MG63 (cell line): ENCODE results near the gene UBR4. TPM values are rescaled to one million over a fixed set of nuclear protein-coding genes. Genes with fewer than 3 reads are reported as not detected.

Experiments
- DNase-seq: peaks from one replicate; pipeline ENCODE4 v3.0.0-alpha.2; 2020
- H3K27me3 ChIP-seq: fragments of 250-450 bp; sonication (Bioruptor Pico); 2 replicates; pipeline ENCODE4 v1.5.1; 2020; ENCODE audit warnings: mild to moderate bottlenecking, moderate library complexity
- H3K36me3 ChIP-seq: fragments of 250-450 bp; sonication (Bioruptor Pico); 2 replicates; pipeline ENCODE4 v1.5.1; 2020; ENCODE audit warnings: mild to moderate bottlenecking, moderate library complexity
- H3K4me3 ChIP-seq: fragments of 250-450 bp; sonication (Bioruptor Pico); 2 replicates; pipeline ENCODE4 v1.5.1; 2020; ENCODE audit warnings: mild to moderate bottlenecking, moderate library complexity
- H3K9me3 ChIP-seq: fragments of 250-450 bp; sonication (Bioruptor Pico); 2 replicates; pipeline ENCODE4 v1.5.1; 2020; ENCODE audit warnings: mild to moderate bottlenecking, moderate library complexity
- total RNA-seq: library from RNA; depleted of rRNA; stranded (reverse); fragments of >200 nt; shearing (Covaris generic); gene quantifications from 2 replicates; pipeline ENCODE4 v1.2.3, GENCODE V29; 2014; ENCODE audit warnings: low replicate concordance

The UBR4 gene
- total RNA-seq, 1 experiment from 2014 or later = 35.0 TPM

DNA sequence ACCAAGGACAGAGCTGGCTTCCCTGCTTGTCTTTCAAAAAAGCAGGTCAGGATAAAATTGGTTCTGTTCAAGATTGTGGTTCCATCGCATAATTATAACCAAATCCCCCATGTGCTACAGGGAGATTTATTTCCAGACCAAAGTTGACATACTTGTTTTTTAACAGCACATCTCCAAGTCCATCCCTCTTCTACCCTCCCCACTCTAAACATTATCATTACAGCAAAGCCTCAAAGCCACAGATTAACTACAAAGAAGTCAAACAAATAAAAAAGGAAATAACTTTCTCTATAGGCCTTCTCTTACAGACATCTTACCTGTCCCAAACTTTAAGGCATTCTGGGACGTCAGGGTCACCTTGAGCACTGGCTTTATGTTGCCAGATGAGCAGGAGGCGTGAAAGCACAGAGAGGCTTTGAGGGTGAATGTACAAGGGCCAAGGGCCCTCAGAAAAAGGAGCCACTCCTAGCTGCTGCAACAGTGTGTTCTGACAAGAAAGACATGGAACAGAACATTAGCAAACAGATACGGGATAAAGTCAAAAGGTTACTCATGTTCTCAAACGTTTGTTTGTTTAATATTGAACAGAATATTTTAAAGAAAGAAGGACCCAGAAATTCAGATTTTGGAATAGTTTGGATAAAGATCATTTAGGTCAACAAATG is 31.2 kb downstream of the UBR4 start:
- Histone ChIP-seq H3K4me3 (no peak overlapping the region), H3K36me3 (peaks cover 80% of the 10 kb centered on the region), H3K9me3 (no peaks in the 10 kb centered on the region), H3K27me3 (no peaks in the 10 kb centered on the region)
- DNase-seq = no peak

DNA sequence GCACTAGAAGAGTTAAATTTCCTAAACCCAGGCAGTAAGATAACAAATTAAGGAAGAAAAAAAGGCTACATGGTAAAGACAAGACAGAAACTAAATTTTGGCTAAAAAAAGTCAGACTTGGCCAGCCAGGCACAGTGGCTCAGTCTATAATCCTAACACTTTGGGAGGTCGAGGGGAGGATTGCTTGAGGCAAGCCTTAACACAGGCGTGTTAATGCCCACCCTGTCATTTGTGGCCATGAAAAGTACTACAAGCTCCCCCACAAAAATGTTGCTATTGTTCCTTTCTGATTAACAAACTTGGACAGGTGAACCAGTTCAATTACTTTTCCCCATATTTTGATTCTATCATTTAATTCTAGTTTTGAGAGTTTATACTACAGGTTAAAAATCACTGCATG is 32.3 kb downstream of the UBR4 start:
- H3K27me3 ChIP-seq = no peaks in the 10 kb centered on the region
- DNase-seq = no peak
- H3K36me3 ChIP-seq = peaks cover 80% of the 10 kb centered on the region
- no peak overlapping the region for H3K4me3 ChIP-seq
- no peaks in the 10 kb centered on the region for H3K9me3 ChIP-seq

DNA sequence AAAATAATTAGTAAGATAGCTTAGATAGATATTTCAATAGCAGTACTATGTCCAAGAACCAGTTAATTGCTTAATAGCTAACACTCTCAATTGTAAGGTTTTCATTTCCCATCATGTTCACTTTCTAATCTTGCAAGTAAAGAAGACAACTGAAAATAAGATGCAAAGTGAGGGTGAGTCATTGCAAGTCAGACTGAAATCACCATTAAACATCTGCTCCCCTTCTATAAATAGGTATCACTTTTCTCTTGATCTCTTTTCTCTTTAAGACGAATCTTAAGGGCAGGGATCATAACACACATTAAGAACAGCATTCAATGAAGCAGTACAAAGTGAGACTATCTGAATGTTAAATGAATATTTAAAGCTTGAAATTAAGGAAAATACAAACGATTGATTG is 40.4 kb downstream of the UBR4 start:
- H3K4me3 ChIP-seq = no peak overlapping the region
- no peaks in the 10 kb centered on the region for H3K27me3 ChIP-seq
- no peaks in the 10 kb centered on the region for H3K9me3 ChIP-seq
- DNase-seq = no peak
- H3K36me3 ChIP-seq = peaks cover 94% of the 10 kb centered on the region

DNA sequence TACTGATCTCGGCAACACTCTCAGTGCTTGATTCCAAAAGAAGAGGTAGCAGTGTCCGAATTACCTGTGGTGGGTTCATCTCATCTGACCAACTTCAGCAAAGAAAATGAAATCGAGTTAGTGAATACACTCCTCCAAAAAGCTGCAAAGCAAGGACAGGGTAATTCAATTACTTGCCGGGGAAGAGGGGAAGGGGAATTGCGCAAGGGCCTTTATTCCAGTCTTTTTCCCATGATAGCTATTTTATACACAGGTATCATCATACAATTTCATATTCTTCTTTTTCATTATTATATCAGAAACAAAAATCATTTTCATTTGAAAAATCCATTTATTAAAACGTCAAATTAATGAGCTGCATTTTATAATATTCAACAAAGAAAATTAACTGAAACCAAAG is 42.9 kb downstream of the UBR4 start:
- DNase-seq = no peak
- H3K9me3 ChIP-seq = no peaks in the 10 kb centered on the region
- no peak overlapping the region for H3K4me3 ChIP-seq
- H3K36me3 ChIP-seq = peaks cover 93% of the 10 kb centered on the region
- no peaks in the 10 kb centered on the region for H3K27me3 ChIP-seq

DNA sequence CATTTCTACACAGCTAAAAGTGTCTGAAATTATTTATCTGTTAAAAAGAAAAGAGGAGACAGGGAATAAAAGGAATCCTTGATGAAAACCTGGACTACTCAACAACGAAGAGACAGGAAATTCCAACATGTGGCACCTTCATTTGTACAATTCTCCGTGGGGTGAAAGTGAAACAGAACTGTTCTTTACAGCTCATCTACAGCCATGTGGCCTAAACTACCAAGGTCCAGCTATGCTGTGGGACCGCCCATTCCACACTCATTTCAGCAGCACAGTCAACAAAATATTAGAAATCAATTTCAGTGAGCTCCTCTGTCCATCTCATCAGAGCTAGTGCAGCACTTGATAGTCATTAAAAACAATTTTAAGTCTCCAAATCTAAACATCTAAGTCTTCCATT is 44.0 kb downstream of the UBR4 start:
- Histone ChIP-seq H3K9me3 (no peaks in the 10 kb centered on the region), H3K36me3 (peaks cover 95% of the 10 kb centered on the region), H3K27me3 (no peaks in the 10 kb centered on the region), H3K4me3 (no peak overlapping the region)
- no peak for DNase-seq

DNA sequence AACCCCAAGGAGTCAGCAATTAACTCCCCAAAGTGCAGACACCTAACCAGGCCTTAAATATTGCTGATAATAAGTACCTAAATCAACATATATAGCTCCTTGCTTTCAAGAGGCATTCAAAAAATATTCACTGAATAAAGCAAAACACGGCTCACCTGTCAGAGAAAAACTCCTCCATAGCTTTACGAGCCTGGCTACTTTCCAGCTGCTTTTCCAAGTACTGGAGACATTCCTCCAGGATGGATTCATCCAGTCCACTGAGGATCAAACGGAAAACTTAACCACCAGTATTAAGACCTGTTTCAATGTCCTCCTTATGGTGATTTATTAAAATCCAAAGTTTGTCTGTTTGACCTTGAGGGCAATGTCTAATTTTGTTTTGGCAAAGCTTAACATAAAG is 44.6 kb downstream of the UBR4 start:
- Histone ChIP-seq H3K4me3 (no peak overlapping the region), H3K27me3 (no peaks in the 10 kb centered on the region), H3K9me3 (no peaks in the 10 kb centered on the region), H3K36me3 (peaks cover 95% of the 10 kb centered on the region)
- no peak for DNase-seq

DNA sequence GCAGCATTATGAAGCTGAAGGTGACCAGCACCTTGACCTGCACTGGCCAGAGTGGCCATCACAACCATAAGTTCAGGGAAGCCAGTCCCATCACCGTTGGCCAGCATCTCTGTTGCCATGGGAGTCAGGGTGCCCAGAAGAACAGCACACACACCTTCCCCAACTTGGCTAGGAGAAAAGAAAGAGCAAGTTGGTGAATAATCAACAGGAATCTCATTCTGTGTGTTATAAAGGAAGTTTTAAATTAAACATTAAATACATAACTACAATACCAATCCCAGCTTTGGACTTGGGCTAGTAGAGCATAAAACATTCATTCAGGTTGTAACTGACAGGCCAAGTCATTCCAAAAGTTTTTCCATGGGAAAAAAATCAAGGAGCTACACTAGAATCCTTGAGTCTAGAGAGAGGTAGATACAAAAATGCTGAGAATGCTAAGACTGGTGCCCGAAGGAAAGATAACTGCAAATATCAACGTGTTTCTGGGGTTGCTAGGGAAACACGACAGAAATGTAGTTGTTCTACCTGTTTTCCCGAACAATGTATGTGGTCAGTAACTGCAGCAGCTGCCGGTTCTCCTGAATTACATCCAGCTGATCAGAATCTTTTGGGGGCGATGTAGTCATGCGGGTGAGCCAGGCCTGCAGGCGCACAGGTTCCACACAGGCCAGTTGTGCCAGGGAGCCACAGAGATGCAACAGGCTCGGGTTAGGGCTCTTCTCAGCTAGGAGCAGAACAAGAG is 45.6 kb downstream of the UBR4 start:
- DNase-seq = no peak
- H3K9me3 ChIP-seq = no peaks in the 10 kb centered on the region
- peaks cover 95% of the 10 kb centered on the region for H3K36me3 ChIP-seq
- no peak overlapping the region for H3K4me3 ChIP-seq
- H3K27me3 ChIP-seq = no peaks in the 10 kb centered on the region

DNA sequence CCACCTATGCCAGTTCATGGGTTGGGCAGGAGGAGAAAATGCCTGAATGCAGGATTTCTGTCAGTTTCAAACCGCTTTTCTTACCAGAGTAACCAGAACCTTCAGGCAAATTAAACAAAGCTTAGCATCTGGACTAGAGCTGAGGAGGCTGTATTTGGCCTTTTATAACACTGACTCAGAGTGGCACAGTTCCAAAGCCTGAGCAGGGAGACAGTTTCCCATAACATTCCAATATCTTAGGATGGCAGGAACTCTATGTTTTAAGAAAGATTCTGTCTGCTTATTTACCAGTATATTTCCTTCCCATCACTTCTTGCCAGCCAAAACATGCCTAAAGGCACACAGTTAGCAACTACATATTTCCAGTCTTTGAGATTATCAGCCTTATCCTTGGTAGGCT is 46.8 kb downstream of the UBR4 start:
- DNase-seq = peak; percentile 75
- no peaks in the 10 kb centered on the region for H3K9me3 ChIP-seq
- peaks cover 96% of the 10 kb centered on the region for H3K36me3 ChIP-seq
- H3K27me3 ChIP-seq = no peaks in the 10 kb centered on the region
- H3K4me3 ChIP-seq = no peak overlapping the region

DNA sequence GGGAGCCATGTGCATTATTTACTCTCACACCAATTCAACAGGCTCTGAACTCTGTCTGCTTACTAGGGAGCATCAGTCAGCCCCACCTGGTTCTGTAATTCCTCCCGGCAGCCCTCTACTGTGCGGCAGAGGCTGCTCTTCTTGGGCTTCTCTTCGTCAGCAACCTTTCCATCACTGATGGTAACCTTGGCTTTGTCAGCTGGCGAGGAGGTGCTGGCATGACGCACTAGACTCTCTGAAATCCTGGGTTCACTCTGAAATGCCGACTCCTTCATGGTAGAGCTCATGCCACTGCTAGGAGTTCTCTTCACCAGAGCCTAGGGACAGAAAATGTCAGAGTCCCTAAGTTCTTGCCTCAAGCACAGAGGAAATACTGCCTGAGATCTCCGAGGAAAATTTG is 49.2 kb downstream of the UBR4 start:
- Histone ChIP-seq H3K27me3 (no peaks in the 10 kb centered on the region), H3K36me3 (peaks cover 98% of the 10 kb centered on the region), H3K4me3 (no peak overlapping the region), H3K9me3 (no peaks in the 10 kb centered on the region)
- no peak for DNase-seq

DNA sequence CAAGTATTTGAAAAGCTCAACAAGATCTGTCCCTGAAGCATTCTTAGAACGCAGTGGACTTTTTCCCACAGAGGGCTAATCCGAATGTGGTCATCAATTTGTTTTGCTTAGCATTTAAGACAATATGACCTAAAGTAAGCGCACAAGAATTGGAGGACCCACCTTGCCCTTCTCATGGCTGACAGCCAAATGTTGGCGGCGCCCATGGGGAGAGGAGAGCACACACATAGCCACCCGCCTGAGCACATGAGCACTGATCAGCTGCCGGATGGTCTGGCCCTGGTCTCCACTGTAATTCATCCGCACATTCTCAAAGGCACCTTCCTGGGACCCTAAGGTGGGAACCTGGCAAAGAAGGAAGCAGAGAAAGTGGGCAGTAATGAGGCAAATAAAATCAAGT is 52.4 kb downstream of the UBR4 start:
- H3K36me3 ChIP-seq = peaks cover 100% of the 10 kb centered on the region
- no peak for DNase-seq
- no peak overlapping the region for H3K4me3 ChIP-seq
- H3K9me3 ChIP-seq = no peaks in the 10 kb centered on the region
- H3K27me3 ChIP-seq = no peaks in the 10 kb centered on the region

DNA sequence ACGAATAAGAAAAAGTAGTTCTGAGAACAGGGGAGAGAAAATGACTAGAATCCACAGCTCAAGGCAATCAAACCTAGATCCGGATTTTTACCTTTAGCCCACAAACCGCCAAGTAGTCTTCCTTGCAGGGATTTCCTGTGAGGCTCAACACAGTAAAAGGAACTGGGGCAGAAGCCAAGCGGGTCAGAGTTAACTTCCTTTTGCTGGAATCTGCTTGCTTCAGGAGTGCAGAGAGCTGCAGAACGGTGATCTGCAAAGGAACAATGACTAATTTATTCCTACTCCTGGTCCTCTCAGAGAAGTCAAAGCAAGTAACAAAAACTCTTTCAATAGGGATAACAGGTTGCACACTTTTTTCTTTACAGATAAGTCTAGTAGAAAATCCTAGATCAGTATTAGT is 53.4 kb downstream of the UBR4 start:
- Histone ChIP-seq H3K36me3 (peaks cover 100% of the 10 kb centered on the region), H3K9me3 (no peaks in the 10 kb centered on the region), H3K27me3 (no peaks in the 10 kb centered on the region), H3K4me3 (no peak overlapping the region)
- DNase-seq = peak; percentile 37

DNA sequence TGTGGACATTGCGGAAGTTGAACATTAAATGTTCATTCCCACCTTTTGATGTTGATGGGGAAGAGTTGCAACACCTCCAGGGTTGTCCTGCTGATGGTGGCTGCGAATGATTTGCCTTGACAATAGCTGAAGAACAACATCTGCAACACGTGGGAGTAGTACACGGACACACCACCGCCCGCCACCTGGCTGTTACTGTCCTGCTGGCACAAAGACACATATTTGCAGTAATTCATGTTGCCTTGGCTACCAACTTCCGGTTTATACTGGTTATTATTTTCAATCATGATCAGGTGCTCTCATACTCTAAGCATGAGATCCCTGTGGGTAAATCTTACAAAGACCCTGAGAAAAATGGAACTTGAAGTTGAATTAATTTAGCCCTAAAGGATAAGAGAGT is 55.2 kb downstream of the UBR4 start:
- no peaks in the 10 kb centered on the region for H3K9me3 ChIP-seq
- H3K27me3 ChIP-seq = no peaks in the 10 kb centered on the region
- no peak for DNase-seq
- no peak overlapping the region for H3K4me3 ChIP-seq
- H3K36me3 ChIP-seq = peaks cover 100% of the 10 kb centered on the region

DNA sequence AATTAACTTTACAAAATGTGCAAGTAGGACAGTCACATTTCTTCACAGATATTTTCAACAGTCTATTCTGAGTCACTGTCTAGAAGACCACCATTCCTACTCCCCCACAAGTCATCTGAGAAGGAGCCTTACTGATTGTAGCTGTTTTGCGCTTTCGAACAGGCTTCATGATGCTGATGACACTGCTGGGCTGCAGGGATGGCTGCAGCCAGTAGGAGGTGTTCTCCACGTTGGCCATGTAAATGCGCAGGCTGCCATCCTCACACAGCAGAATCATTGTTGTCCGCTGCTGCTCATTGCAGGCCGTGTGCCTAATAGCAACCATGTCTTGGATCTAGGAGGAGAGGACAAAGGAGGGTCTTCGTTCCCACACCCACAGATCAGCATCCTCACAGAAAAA is 56.9 kb downstream of the UBR4 start:
- DNase-seq = no peak
- Histone ChIP-seq H3K36me3 (peaks cover 100% of the 10 kb centered on the region), H3K4me3 (no peak overlapping the region), H3K9me3 (no peaks in the 10 kb centered on the region), H3K27me3 (no peaks in the 10 kb centered on the region)

DNA sequence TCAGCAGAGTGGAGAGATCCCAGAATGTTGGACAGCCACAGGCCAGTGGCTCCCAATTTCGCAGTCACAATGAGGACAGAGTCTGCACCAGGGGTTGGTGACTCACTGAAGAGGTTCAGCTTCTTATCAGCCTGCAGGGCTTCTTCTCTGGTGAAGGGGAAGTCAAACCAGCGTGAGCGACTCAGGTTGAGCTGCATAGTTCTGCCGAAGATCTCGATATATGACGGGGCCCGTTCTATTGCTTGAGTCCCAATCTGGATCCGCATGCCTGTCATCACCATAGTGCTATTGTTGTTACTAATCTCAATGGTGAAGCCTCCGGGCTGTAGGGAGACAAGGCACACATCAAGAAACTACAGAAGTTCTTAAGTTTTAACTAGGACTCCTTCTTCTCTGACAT is 58.5 kb downstream of the UBR4 start:
- no peaks in the 10 kb centered on the region for H3K9me3 ChIP-seq
- no peaks in the 10 kb centered on the region for H3K27me3 ChIP-seq
- no peak for DNase-seq
- H3K4me3 ChIP-seq = no peak overlapping the region
- peaks cover 100% of the 10 kb centered on the region for H3K36me3 ChIP-seq

DNA sequence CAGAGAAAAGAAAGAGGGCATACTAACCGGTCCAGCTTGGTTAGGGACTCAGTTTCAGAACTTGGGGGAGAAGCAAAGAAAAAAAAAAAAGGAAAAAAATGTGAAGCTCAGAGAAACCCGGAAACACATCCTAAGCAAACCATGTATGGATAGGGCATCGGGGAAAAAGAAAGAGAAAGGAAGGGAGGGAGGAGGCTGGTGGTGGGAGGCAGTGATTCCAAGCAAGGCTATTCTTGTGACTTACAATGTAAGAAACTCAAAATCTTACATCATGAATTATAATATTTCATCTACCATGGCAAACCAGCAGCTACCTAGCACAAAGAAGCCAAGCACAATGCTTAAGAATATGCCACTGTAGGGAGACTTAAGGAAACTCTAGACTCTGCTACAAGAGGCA is 60.3 kb downstream of the UBR4 start:
- Histone ChIP-seq H3K27me3 (no peaks in the 10 kb centered on the region), H3K4me3 (no peak overlapping the region), H3K36me3 (peaks cover 100% of the 10 kb centered on the region), H3K9me3 (no peaks in the 10 kb centered on the region)
- no peak for DNase-seq

DNA sequence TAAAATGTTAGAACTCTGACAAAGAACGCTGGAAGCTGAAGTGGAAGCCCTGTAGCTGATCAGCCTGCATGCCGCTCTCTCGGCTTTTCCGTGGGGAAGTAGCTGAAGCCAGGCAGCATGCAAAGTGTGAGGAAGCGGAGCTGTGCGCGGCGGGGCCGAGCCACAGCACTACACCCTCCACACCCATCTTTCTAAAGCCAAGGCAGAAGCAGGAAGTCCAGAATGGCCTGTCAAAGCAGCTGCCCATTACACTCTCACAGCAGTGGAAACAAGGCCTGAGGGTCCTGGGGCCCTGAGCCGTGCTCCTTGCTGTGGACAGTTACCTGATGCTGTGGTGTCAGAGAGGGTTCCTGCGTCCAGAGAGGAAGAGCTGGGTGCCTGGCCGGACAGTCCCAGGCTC is 69.6 kb downstream of the UBR4 start:
- no peak for DNase-seq
- peaks cover 92% of the 10 kb centered on the region for H3K36me3 ChIP-seq

DNA sequence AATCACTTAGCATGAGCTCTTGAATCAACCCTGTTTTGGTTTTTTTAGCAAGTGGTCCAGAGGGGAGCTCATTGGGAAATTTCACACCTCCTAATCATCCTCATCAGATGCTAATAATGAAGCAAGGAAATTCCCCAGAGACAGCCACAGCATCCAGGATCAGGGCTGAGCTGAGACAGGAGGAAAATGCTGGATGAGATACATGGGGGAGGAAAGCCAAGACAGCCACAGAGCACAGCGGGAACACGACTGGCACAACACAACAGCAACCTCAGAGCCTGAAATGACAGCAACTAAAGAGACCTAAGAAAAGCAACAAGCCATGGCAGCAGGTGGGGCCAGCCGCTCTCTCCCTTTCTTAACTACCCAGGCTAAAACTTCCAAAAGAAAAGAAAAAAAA is 70.4 kb downstream of the UBR4 start:
- H3K36me3 ChIP-seq = peaks cover 92% of the 10 kb centered on the region
- no peaks in the 10 kb centered on the region for H3K27me3 ChIP-seq
- no peak overlapping the region for H3K4me3 ChIP-seq
- DNase-seq = no peak
- no peaks in the 10 kb centered on the region for H3K9me3 ChIP-seq

More for the DNA sequence above, 69.6 kb downstream of the UBR4 start:
- no peaks in the 10 kb centered on the region for H3K9me3 ChIP-seq
- no peaks in the 10 kb centered on the region for H3K27me3 ChIP-seq
- H3K4me3 ChIP-seq = no peak overlapping the region

DNA sequence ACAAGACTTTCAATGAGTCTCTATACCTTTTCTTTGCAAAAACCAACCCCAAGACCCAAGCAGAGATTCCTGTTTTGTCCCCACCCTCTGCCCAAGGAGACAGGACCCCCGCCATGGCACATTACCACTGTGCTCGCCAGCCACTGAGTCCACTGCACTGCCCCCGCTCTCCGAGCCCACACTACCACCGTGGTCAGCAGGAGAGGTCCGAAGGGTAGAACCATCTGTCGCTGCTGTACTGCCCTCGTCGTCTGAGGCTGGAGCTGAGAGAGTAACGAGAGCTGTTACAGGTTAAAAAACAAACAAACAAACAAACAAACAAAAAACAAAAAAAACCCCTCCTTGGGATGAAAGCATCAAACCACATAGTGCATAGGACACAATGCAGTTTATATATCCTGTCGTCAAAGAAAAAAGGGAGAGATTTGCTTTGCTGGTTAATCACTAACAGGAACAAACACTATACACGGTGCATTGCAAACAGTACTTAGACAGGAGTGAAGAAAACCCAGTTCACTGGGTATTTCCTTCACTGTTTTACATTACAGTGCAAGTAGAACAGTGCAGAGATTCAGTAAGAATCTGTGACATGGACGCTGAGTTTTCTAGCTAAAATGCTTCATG is 71.0 kb downstream of the UBR4 start:
- Histone ChIP-seq H3K9me3 (peaks cover 2% of the 10 kb centered on the region; the same call in 1 of the 2 replicates), H3K27me3 (no peaks in the 10 kb centered on the region), H3K4me3 (no peak overlapping the region), H3K36me3 (peaks cover 92% of the 10 kb centered on the region)
- DNase-seq = no peak
